ENCODE results near the gene GID8. TPM values are rescaled to one million over a fixed set of nuclear protein-coding genes. Genes with fewer than 3 reads are reported as not detected.

GID8 gene
- total and polyA plus RNA-seq, 7 donors = 17.4 to 36.5 (median 25.9) TPM

DNA sequence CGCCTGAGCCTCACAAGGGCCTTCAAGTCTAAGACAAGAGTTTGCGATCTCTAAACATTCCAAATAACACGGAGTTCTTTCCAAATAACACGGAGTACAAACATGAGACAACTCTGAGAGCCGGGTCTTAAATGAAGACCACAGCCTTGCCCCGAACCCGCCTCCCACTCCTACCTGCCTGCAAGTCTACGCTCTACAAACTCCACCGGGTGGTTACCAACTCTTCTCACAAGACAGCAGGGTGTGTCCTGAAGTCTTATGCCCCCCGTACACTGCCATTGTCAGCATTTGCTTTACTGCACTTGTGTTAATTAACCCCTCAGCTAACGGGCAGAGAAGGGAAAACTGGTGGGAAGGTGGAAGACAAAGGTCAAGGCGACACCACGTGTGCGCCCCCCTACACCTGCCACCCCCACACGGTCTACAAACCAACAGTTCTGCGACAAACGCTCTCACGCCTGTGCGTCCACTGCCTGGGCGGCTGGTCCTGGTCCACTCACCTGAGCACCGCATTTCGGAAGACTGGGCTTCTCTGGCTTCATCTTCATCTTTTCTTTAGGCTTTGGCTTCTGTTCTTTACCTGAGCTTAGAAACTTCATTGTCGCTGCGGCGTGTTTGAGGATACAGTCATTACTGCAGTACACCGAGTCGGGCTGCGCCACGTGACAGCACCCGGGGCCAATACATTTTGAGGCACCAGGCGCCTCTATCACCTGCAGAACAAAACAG is 31.1 kb upstream of the GID8 start:
- intact Hi-C loops (cut with DNase I) = no loop called here
- DNase-seq = no peak
- TF ChIP-seq, protein P1, sequence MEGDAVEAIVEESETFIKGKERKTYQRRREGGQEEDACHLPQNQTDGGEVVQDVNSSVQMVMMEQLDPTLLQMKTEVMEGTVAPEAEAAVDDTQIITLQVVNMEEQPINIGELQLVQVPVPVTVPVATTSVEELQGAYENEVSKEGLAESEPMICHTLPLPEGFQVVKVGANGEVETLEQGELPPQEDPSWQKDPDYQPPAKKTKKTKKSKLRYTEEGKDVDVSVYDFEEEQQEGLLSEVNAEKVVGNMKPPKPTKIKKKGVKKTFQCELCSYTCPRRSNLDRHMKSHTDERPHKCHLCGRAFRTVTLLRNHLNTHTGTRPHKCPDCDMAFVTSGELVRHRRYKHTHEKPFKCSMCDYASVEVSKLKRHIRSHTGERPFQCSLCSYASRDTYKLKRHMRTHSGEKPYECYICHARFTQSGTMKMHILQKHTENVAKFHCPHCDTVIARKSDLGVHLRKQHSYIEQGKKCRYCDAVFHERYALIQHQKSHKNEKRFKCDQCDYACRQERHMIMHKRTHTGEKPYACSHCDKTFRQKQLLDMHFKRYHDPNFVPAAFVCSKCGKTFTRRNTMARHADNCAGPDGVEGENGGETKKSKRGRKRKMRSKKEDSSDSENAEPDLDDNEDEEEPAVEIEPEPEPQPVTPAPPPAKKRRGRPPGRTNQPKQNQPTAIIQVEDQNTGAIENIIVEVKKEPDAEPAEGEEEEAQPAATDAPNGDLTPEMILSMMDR (IDR thresholded peaks at IDR 0.05) = no peak
- TF ChIP-seq EP300 (IDR thresholded peaks at IDR 0.05) (no peak), POLR2AphosphoS5 (IDR thresholded peaks at IDR 0.05) (no peak), POLR2A (IDR thresholded peaks at IDR 0.05) (no peak)

DNA sequence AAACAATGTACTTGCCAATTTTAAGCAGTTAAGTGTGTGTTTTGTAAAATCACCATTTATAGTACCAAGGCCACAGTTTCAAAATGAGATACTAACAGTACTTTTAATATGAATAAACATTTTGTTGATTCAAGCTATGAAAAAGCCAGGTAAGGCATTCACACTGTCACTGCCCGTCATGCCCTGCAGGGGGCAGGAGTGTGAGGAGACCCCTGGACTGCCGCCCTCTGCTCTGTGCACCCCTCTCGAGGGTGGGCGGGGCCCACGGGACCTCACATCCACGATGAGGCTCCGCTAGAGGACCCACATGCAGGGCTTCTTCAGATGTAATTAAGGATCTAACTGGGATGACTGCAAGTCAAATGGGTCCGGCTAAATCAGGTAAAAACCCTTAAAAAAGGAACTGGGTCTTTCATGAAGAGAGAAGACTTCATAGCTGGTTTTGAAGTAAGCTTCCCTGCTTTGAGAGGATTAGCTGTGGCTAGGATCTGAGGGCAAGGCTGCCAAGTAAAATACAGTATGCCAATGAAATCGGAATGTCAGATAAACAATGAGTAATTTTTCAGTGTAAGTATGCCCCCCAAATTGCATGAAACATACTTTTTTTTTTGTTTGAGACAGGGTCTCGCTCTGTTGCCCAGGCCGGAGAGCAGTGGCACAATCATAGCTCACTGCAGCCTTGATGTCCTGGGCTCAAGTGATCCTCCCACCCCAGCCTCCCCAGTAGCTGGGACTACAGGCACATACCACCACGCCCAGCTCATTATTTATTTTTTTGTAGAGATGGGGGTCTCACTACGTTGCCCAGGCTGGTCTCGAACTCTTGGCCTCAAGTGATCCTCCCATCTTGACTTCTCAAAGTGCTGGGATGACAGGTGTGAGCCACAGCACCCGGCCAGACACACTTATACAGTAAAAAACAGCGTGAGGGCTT is 30.3 kb upstream of the GID8 start:
- H3K9me3 ChIP-seq = no peaks in the 10 kb centered on the region
- DNase-seq = no peak
- H3K27ac ChIP-seq = no peak overlapping the region
- intact Hi-C loops (cut with DNase I) = no loop called here
- H3K4me3 ChIP-seq = no peak overlapping the region
- H3K4me1 ChIP-seq = peaks cover 0 to 4% (median under 1%) of the 10 kb centered on the region in 4 donors
- H3K27me3 ChIP-seq = no peaks in the 10 kb centered on the region
- WGBS, 2 donors = 73% methylated on average over 16 of the region's 16 CpGs
- TF ChIP-seq POLR2AphosphoS5 (IDR thresholded peaks at IDR 0.05) = no peak
- TF ChIP-seq, protein P1 (IDR thresholded peaks at IDR 0.05) = peak in 2 of 4 experiments; percentile 8 to 44
- H3K36me3 ChIP-seq = peaks cover 45 to 97% (median 89%) of the 10 kb centered on the region in 4 donors

More for the DNA sequence above, 31.1 kb upstream of the GID8 start:
- Histone ChIP-seq H3K27me3 (no peaks in the 10 kb centered on the region), H3K27ac (no peak overlapping the region), H3K4me3 (no peak overlapping the region), H3K36me3 (peaks cover 45 to 99% (median 85%) of the 10 kb centered on the region in 4 donors), H3K4me1 (peaks cover 0 to 4% (median 0%) of the 10 kb centered on the region in 4 donors), H3K9me3 (no peaks in the 10 kb centered on the region)
- 89 to 91% methylated on average over 30 to 31 of the region's 31 CpGs for WGBS, 2 donors

DNA sequence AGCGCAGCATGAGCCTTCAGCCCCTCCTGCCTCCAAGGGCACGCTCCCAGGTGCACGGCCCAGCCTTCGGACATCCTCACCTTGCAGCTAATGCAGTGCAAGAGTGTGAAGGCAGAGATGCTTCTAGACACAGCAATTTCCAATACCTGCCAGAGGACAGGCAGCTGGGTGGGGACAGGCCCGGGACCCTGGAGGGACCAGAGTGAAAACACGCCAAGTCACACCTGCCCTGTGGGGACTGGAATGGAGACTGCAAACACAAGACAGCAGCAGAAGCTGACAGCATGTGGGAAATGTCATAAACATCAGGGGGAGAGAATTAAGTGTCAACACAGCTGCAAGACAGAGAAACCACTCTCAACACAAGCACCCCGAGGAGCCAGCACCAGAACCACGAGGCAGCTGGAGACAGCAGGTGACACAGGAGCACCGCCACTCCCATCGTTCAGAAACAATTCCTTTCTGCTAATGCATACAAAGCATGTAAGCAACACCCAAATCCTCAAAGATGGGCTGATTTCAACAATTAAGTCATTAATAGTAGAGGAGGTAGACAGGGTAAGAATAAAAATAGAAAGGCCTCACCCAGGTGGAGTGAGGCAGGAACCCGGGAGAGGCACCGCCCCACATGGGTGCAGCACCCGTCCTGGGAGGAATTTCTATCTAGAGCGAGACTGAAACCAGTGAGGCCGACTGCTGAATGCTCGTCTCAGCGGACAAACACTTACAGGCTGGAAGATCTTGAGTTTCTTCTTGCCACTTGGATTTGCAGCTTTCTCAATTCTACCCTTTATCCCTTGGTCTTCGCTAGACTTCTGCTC is 28.8 kb upstream of the GID8 start:
- Histone ChIP-seq H3K4me3 (no peak overlapping the region), H3K9me3 (no peaks in the 10 kb centered on the region), H3K27me3 (no peaks in the 10 kb centered on the region), H3K27ac (no peak overlapping the region), H3K36me3 (peaks cover 41 to 92% (median 79%) of the 10 kb centered on the region in 4 donors), H3K4me1 (peaks cover 0 to 17% (median 14%) of the 10 kb centered on the region in 4 donors)
- DNase-seq = no peak
- 74 to 80% methylated on average over 18 of the region's 18 CpGs for WGBS, 2 donors
- intact Hi-C loops (cut with DNase I) = no loop called here
- no peak for TF ChIP-seq POLR2AphosphoS5 (IDR thresholded peaks at IDR 0.05)
- TF ChIP-seq POLR2A (IDR thresholded peaks at IDR 0.05) = no peak
- TF ChIP-seq EP300 (IDR thresholded peaks at IDR 0.05) = no peak
- TF ChIP-seq, protein P1 (IDR thresholded peaks at IDR 0.05) = no peak

DNA sequence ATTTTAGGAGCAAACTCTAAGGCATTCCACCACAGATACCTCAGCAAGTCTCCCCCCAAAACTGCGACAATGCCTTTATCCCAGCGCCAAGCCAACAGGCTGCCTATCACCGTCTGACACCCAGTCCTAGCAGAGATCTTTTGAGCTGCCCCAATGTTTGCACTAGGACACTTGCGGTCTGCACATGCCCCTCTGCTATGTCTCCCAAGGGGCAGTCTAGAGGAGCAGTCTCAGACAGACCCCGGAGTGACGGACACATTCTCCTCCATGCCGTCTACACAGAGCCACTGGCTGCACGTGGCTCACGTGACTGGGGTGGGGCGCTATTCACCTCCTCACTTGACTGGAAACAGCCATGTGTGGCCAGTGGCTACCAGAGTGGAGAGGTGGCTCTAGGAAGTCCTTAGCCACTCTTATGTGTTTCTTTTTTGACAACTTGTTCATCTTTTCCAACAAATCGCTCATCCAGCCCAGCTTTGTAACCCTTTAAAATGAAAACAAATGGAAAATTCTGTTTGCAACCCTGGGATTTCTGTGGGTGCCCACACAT is 27.7 kb upstream of the GID8 start:
- intact Hi-C loops (cut with DNase I) = no loop called here
- TF ChIP-seq POLR2AphosphoS5 (IDR thresholded peaks at IDR 0.05) (no peak), EP300 (IDR thresholded peaks at IDR 0.05) (no peak), POLR2A (IDR thresholded peaks at IDR 0.05) (no peak)
- TF ChIP-seq, protein P1 (IDR thresholded peaks at IDR 0.05) = no peak
- peaks cover 0 to 28% (median 25%) of the 10 kb centered on the region in 4 donors for H3K4me1 ChIP-seq
- no peak for DNase-seq
- WGBS, 2 donors = 92 to 95% methylated on average over 11 of the region's 11 CpGs
- no peak overlapping the region for H3K27ac ChIP-seq
- H3K27me3 ChIP-seq = no peaks in the 10 kb centered on the region
- H3K4me3 ChIP-seq = no peak overlapping the region
- no peaks in the 10 kb centered on the region for H3K9me3 ChIP-seq
- H3K36me3 ChIP-seq = peaks cover 39 to 82% (median 69%) of the 10 kb centered on the region in 4 donors
